IMR-90 (cell line): ENCODE measurements around the gene KRABD2.

Experiments used
- ATAC-seq: fragments of 200-7000 bp; cut with Tn5 transposase; 2 replicates; pipeline ENCODE4 v1.9.1; 2020; ENCODE audit warnings: low read depth, mild to moderate bottlenecking, moderate library complexity
- BruUV-seq: library from RNA; stranded (reverse); fragments of 400-500 nt; replicated peaks from 2 replicates; lab custom pipeline; 2021; lab: Mats Ljungman, UMichigan
- CTCF ChIA-PET: fragments of 300-600 bp; formaldehyde crosslinking; extraction: SDS; loops from one replicate; lab custom pipeline; 2021; ENCODE audit warnings: antibody characterized with exemption; lab: Yijun Ruan, JAX
- POLR2A ChIA-PET: fragments of 300-600 bp; sonication (Branson Sonifier 250); formaldehyde crosslinking; loops from one replicate; lab custom pipeline; 2022; ENCODE audit warnings: antibody characterized with exemption; ENCODE audit not compliant: unreplicated experiment; lab: Charles Lee
- DNase-seq: peaks from one replicate; pipeline ENCODE4 v3.0.0; 2013
- H2AFZ ChIP-seq: replicated peaks from 2 replicates; pipeline ENCODE3; 2013; ENCODE audit warnings: low read length, mild to moderate bottlenecking; ENCODE audit not compliant: poor library complexity
- H2AK5ac ChIP-seq: 2 replicates; pipeline ENCODE4 v1.6.1; 2013; ENCODE audit warnings: low read depth, low read length, inconsistent platforms
- H2AK9ac ChIP-seq: replicated peaks from 2 replicates; pipeline ENCODE3; 2013; ENCODE audit warnings: mild to moderate bottlenecking, low read depth, low read length, moderate library complexity; ENCODE audit not compliant: poor library complexity
- H2BK120ac ChIP-seq: 2 replicates; pipeline ENCODE4 v1.6.1; 2013; ENCODE audit warnings: low read depth, low read length, inconsistent platforms
- H2BK15ac ChIP-seq: 3 replicates; pipeline ENCODE4 v1.6.1; 2013; ENCODE audit warnings: low read depth, low read length, inconsistent platforms
- H2BK20ac ChIP-seq: 2 replicates; pipeline ENCODE4 v1.6.1; 2013; ENCODE audit warnings: low read depth, mild to moderate bottlenecking, inconsistent platforms, low read length, moderate library complexity
- H2BK5ac ChIP-seq: 2 replicates; pipeline ENCODE4 v1.6.1; 2013; ENCODE audit warnings: mild to moderate bottlenecking, low read depth, low read length, inconsistent platforms; ENCODE audit not compliant: poor library complexity, severe bottlenecking
- H3K14ac ChIP-seq: replicated peaks from 2 replicates; pipeline ENCODE4 v1.6.1; 2013; ENCODE audit warnings: low read depth, low read length, inconsistent platforms
- H3K18ac ChIP-seq: 2 replicates; pipeline ENCODE4 v1.6.1; 2013; ENCODE audit warnings: low read depth, low read length, control low read depth
- H3K23ac ChIP-seq: 2 replicates; pipeline ENCODE4 v1.6.1; 2013; ENCODE audit warnings: low read depth, low read length, inconsistent platforms
- H3K27ac ChIP-seq: 2 replicates; pipeline ENCODE4 v1.5.1; 2013; ENCODE audit warnings: mild to moderate bottlenecking, control low read depth, low read length; ENCODE audit not compliant: insufficient read depth
- H3K27me3 ChIP-seq: 2 replicates; pipeline ENCODE4 v1.6.1; 2013; ENCODE audit warnings: low read length; ENCODE audit not compliant: control insufficient read depth, insufficient read depth
- H3K36me3 ChIP-seq: 2 replicates; pipeline ENCODE4 v1.6.1; 2013; ENCODE audit warnings: low read length, mixed read lengths; ENCODE audit not compliant: control insufficient read depth, insufficient read depth
- H3K4ac ChIP-seq: 2 replicates; pipeline ENCODE4 v1.6.1; 2013; ENCODE audit warnings: low read depth, low read length, inconsistent platforms
- H3K4me1 ChIP-seq: 2 replicates; pipeline ENCODE4 v1.6.1; 2013; ENCODE audit warnings: low read length, mixed read lengths; ENCODE audit not compliant: control insufficient read depth, insufficient read depth
- H3K4me2 ChIP-seq: 2 replicates; pipeline ENCODE4 v1.6.1; 2013; ENCODE audit warnings: low read depth, mild to moderate bottlenecking, control low read depth, low read length, moderate library complexity
- H3K4me3 ChIP-seq: 2 replicates; pipeline ENCODE4 v1.5.1; 2013; ENCODE audit warnings: low read depth, mild to moderate bottlenecking, control low read depth, low read length, moderate library complexity; ENCODE audit not compliant: insufficient read depth
- H3K56ac ChIP-seq: 2 replicates; pipeline ENCODE4 v1.6.1; 2013; ENCODE audit warnings: low read length, inconsistent platforms; ENCODE audit not compliant: insufficient read depth; ENCODE audit errors: extremely low read depth
- H3K79me1 ChIP-seq, 2 experiments: 2 replicates each; pipeline ENCODE4 v1.6.1; 2013; ENCODE audit warnings: low read length in 2 of 2, inconsistent platforms in 1 of 2, low read depth in 1 of 2
- H3K9ac ChIP-seq: 2 replicates; pipeline ENCODE4 v1.6.1; 2013; ENCODE audit warnings: low read depth, low read length, control low read depth
- H3K9me1 ChIP-seq: 2 replicates; pipeline ENCODE4 v1.6.1; 2013; ENCODE audit warnings: low read length, inconsistent platforms; ENCODE audit not compliant: insufficient read depth
- H3K9me3 ChIP-seq: 2 replicates; pipeline ENCODE4 v1.6.1; 2013; ENCODE audit warnings: low read length; ENCODE audit not compliant: control insufficient read depth, insufficient read depth
- H4K20me1 ChIP-seq: 2 replicates; pipeline ENCODE4 v1.6.1; 2013; ENCODE audit warnings: low read length, inconsistent platforms; ENCODE audit not compliant: insufficient read depth
- H4K5ac ChIP-seq: 2 replicates; pipeline ENCODE4 v1.6.1; 2013; ENCODE audit warnings: mild to moderate bottlenecking, low read depth, low read length, control low read depth
- H4K8ac ChIP-seq, 2 experiments: 2 replicates each; pipeline ENCODE4 v1.6.1; 2013; ENCODE audit warnings: low read depth in 2 of 2, low read length in 2 of 2, control low read depth in 1 of 2, inconsistent platforms in 1 of 2
- H4K91ac ChIP-seq: 2 replicates; pipeline ENCODE4 v1.6.1; 2013; ENCODE audit warnings: low read depth, low read length, inconsistent platforms; ENCODE audit not compliant: insufficient read depth
- BHLHE40 ChIP-seq: fragments of 150-350 bp; IDR thresholded peaks from 2 replicates; pipeline ENCODE4 v1.6.1; 2016; ENCODE audit warnings: mild to moderate bottlenecking, low read depth, low read length
- FOS ChIP-seq: fragments of 150-350 bp; IDR thresholded peaks from 2 replicates; pipeline ENCODE4 v1.6.1; 2016; ENCODE audit warnings: low read depth, low read length
- MAZ ChIP-seq: IDR thresholded peaks from 2 replicates; pipeline ENCODE4 v1.6.1; 2012; ENCODE audit warnings: low read depth, mild to moderate bottlenecking, low read length, improper control_type of control experiment, moderate library complexity, borderline replicate concordance
- MXI1 ChIP-seq: IDR thresholded peaks from 2 replicates; pipeline ENCODE4 v1.6.1; 2012; ENCODE audit warnings: low read depth, mild to moderate bottlenecking, low read length, moderate library complexity, borderline replicate concordance
- NFE2L2 ChIP-seq: fragments of 150-350 bp; IDR thresholded peaks from 2 replicates; pipeline ENCODE4 v1.6.1; 2016; ENCODE audit warnings: low read depth, mild to moderate bottlenecking, low read length
- POLR2A ChIP-seq: IDR thresholded peaks from 2 replicates; pipeline ENCODE4 v1.6.1; 2012; ENCODE audit warnings: mild to moderate bottlenecking, low read depth, low read length
- RCOR1 ChIP-seq: IDR thresholded peaks from 2 replicates; pipeline ENCODE4 v1.6.1; 2012; ENCODE audit warnings: mild to moderate bottlenecking, low read length, improper control_type of control experiment; ENCODE audit not compliant: insufficient replicate concordance
- WGBS, 2 experiments: methylation state at CpG; one replicate each; pipeline versions ENCODE4 v1.1.5 to v1.1.7; 2013; ENCODE audit warnings: missing lambda C conversion rate in 2 of 2; ENCODE audit not compliant: insufficient read length in 1 of 2; ENCODE audit errors: extremely low coverage in 2 of 2; 5-methylcytosine and 5-hydroxymethylcytosine counted together
- dilution Hi-C: fragments of 300-500 bp; cut with HindIII; formaldehyde crosslinking; loops from one replicate; pipeline ENCODE4 v1.14.3; 2018; ENCODE audit warnings: low sequenced_read_pairs; ENCODE audit not compliant: unreplicated experiment
- in situ Hi-C: fragments of 300-500 bp; cut with MboI; formaldehyde crosslinking; loops from 3 replicates; pipeline ENCODE4 v1.14.3; 2019; ENCODE audit warnings: low sequenced_read_pairs, inconsistent platforms, mixed read lengths
- intact Hi-C: fragments of 100-400 bp; cut with micrococcal nuclease; formaldehyde crosslinking; loops from 2 replicates; pipeline ENCODE4 v1.10.0; 2022
- TF ChIP-seq, protein P1 (sequence below): conservative IDR thresholded peaks from 2 replicates; pipeline ENCODE4 v1.5.1; 2012; ENCODE audit warnings: mild to moderate bottlenecking, low read depth, low read length, improper control_type of control experiment
- TF ChIP-seq, protein P2 (sequence below): fragments of 150-350 bp; IDR thresholded peaks from 2 replicates; pipeline ENCODE4 v1.6.1; 2017; ENCODE audit warnings: mild to moderate bottlenecking, antibody characterized with exemption, low read length, low read depth

The KRABD2 gene

DNA sequence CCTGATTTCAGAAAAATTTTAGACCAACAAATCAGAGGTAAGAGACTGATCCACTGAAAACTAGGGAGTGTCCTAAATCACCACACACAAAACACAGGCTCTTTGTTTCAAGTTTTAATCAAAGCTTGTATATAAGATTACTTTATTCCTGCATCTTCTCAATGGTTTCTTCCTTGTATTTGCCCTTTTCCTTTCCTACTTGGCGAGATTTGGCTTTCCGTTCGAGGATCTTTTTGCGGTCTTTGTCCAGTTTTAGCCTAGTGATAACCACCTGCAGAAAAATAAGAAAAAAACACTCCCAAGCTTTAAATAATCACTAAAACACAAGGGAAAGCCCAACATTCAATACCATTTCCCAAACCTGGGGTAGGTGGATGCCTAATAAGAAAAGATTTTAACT lies 918 bp upstream of the KRABD2 start:
- no peak overlapping the region for H4K5ac ChIP-seq
- TF ChIP-seq MXI1 (no peak), FOS (no peak), POLR2A (no peak), RCOR1 (no peak), BHLHE40 (no peak), NFE2L2 (no peak), MAZ (no peak)
- TF ChIP-seq, protein P1, sequence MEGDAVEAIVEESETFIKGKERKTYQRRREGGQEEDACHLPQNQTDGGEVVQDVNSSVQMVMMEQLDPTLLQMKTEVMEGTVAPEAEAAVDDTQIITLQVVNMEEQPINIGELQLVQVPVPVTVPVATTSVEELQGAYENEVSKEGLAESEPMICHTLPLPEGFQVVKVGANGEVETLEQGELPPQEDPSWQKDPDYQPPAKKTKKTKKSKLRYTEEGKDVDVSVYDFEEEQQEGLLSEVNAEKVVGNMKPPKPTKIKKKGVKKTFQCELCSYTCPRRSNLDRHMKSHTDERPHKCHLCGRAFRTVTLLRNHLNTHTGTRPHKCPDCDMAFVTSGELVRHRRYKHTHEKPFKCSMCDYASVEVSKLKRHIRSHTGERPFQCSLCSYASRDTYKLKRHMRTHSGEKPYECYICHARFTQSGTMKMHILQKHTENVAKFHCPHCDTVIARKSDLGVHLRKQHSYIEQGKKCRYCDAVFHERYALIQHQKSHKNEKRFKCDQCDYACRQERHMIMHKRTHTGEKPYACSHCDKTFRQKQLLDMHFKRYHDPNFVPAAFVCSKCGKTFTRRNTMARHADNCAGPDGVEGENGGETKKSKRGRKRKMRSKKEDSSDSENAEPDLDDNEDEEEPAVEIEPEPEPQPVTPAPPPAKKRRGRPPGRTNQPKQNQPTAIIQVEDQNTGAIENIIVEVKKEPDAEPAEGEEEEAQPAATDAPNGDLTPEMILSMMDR: no peak
- TF ChIP-seq, protein P2, sequence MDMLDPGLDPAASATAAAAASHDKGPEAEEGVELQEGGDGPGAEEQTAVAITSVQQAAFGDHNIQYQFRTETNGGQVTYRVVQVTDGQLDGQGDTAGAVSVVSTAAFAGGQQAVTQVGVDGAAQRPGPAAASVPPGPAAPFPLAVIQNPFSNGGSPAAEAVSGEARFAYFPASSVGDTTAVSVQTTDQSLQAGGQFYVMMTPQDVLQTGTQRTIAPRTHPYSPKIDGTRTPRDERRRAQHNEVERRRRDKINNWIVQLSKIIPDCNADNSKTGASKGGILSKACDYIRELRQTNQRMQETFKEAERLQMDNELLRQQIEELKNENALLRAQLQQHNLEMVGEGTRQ: no peak
- H2AK9ac ChIP-seq: no peak overlapping the region
- H3K14ac ChIP-seq: no peak overlapping the region
- no peak overlapping the region for H3K18ac ChIP-seq
- ChIA-PET POLR2A (no interaction called here), CTCF (no interaction called here)
- no peak overlapping the region for H3K4me3 ChIP-seq
- DNase-seq (no peak), ATAC-seq (no peak)
- H3K56ac ChIP-seq: no peak overlapping the region
- no peak overlapping the region for H2BK5ac ChIP-seq
- H3K9me3 ChIP-seq: no peaks in the 10 kb centered on the region
- no CpG with 5 or more reads among the region's 4 CpGs for WGBS, 2 experiments
- H3K4ac ChIP-seq: no peak overlapping the region
- dilution Hi-C loops: no loop called here
- H4K20me1 ChIP-seq: peaks cover 33% of the 10 kb centered on the region
- H3K27me3 ChIP-seq: no peaks in the 10 kb centered on the region
- BruUV-seq: no TSS peak
- no peak overlapping the region for H2BK15ac ChIP-seq
- intact Hi-C loops: loop anchor here (2.0 kb wide), 1 partner anchor 129 kb away; the partner anchor contains the start of genes CTC1 and PFAS
- no peak overlapping the region for H3K9ac ChIP-seq
- no peak overlapping the region for H3K4me2 ChIP-seq
- H3K9me1 ChIP-seq: peaks cover 3% of the 10 kb centered on the region; the same call in 1 of the 2 replicates
- peaks cover 10 to 34% of the 10 kb centered on the region in 2 experiments for H3K79me1 ChIP-seq
- in situ Hi-C loops: no loop called here
- no peak overlapping the region for H3K27ac ChIP-seq
- H3K4me1 ChIP-seq: peaks cover 8% of the 10 kb centered on the region
- no peak overlapping the region for H3K23ac ChIP-seq
- no peak overlapping the region for H2BK20ac ChIP-seq
- H2BK120ac ChIP-seq: no peak overlapping the region
- no peak overlapping the region for H4K8ac ChIP-seq
- H3K36me3 ChIP-seq: peaks cover 27% of the 10 kb centered on the region
- H4K91ac ChIP-seq: no peak overlapping the region
- H2AK5ac ChIP-seq: no peak overlapping the region
- H2AFZ ChIP-seq: no peak overlapping the region
